BLaER1 treated with 17β-estradiol and CSF1 and Interleukin-3, amounts not matched to agents 10 nM and 100 nM (cell line): ENCODE data around the gene DHX9.

Experiments
- H3K27ac ChIP-seq, 11 experiments: shearing (Covaris generic); formaldehyde crosslinking; 2 replicates each; pipeline ENCODE4 v1.8.1; 2022
- H3K27me3 ChIP-seq, 11 experiments: shearing (Covaris generic); formaldehyde crosslinking; 2 replicates each; pipeline ENCODE4 v1.8.1; 2022
- H3K36me3 ChIP-seq, 11 experiments: shearing (Covaris generic); formaldehyde crosslinking; 2 replicates each; pipeline ENCODE4 v1.8.1; 2022
- H3K4me1 ChIP-seq, 10 experiments: shearing (Covaris generic); formaldehyde crosslinking; 2 replicates each; pipeline ENCODE4 v1.8.1; 2022
- H3K4me2 ChIP-seq, 11 experiments: shearing (Covaris generic); formaldehyde crosslinking; 2 replicates each; pipeline ENCODE4 v1.8.1; 2022
- H3K4me3 ChIP-seq, 10 experiments: shearing (Covaris generic); formaldehyde crosslinking; 2 replicates each; pipeline ENCODE4 v1.8.1; 2022
- H3K9ac ChIP-seq, 11 experiments: shearing (Covaris generic); formaldehyde crosslinking; 2 replicates each; pipeline ENCODE4 v1.8.1; 2022
- H3K9me3 ChIP-seq, 11 experiments: shearing (Covaris generic); formaldehyde crosslinking; replicated peaks in 1 of 11; 2 replicates each; pipeline ENCODE4 v1.8.1; 2022
- H4K20me1 ChIP-seq, 11 experiments: shearing (Covaris generic); formaldehyde crosslinking; 2 replicates each; pipeline ENCODE4 v1.8.1; 2022
- Cebpa-rat ChIP-seq, 11 experiments: shearing (Covaris generic); IDR thresholded peaks; 2 replicates each; pipeline ENCODE4 v1.8.1; 2022

The DHX9 gene

DNA sequence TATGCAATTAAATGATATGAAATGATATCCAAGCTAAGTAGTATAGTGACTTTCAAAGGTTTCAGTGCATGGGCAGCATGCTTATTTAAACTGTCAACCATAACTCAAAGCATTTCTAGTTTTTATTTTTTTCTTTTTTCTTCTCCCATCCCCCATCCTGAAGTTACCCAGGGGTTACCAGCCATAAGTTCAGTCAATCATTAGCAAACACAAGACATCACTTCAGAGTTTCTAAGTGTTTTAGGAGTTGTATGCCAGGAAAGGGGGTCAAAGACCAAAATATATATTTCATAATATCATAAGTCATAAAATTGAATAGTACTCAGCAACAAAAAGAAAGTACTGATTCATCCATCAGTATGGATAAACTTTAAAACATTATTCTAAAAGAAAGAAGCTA lies 28.7 kb downstream of the DHX9 start:
- H3K9ac ChIP-seq = no peak overlapping the region
- H3K9me3 ChIP-seq = no peaks in the 10 kb centered on the region
- H4K20me1 ChIP-seq = peaks cover 40 to 95% (median 79%) of the 10 kb centered on the region in 11 experiments; a peak in 20 of 22 replicates
- H3K27me3 ChIP-seq = no peaks in the 10 kb centered on the region
- no peak overlapping the region for H3K4me2 ChIP-seq
- peaks cover 98 to 100% (median 100%) of the 10 kb centered on the region in 11 experiments for H3K36me3 ChIP-seq
- no peak overlapping the region for H3K4me3 ChIP-seq
- no peak overlapping the region for H3K27ac ChIP-seq
- no peak for TF ChIP-seq Cebpa-rat (IDR thresholded peaks at IDR 0.05)
- no peaks in the 10 kb centered on the region for H3K4me1 ChIP-seq

DNA sequence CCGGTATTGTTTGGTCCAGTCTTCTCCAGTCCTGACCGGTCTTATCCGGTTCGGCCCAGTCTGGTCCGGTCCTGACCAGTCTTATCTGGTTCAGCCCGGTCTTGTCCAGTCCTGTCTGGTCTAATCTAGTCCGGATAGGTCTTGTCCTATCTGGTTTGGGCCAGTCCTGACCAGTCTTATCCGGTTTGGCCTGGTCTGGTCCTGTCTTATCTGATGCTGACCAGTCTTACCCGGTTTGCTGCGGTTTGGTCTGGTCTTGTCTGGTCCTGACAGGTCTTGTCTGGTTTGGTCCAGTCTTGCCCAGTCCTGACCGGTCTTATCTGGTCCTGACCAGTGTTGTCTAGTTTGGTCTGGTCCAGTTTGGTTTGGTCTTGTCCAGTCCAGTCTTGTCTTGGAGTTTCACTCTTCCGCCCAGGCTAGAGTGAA lies 30.1 kb downstream of the DHX9 start:
- no peaks in the 10 kb centered on the region for H3K4me1 ChIP-seq

DNA sequence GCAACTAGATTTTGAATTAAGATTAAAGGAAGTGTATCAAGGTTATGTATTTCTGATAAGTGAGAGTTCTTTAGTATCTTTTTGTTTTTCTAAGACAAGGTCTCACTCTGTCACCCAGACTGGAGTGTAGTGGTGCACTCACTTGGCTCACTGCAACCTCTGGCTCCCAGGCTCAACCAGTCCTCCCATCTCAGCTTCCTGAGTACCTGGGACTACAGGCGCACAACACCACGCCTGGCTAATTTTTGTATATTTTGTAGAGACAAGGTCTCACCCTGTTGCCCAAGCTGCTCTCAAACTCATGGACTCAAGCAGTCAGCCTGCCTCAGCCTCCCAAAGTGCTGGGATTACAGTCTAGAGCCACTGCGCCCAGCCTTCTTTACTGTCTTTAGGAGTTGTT lies 33.7 kb downstream of the DHX9 start:
- no peak overlapping the region for H3K4me2 ChIP-seq
- H3K27ac ChIP-seq = no peak overlapping the region
- peaks cover 99 to 100% (median 100%) of the 10 kb centered on the region in 11 experiments for H3K36me3 ChIP-seq

More for the DNA sequence above, 30.1 kb downstream of the DHX9 start:
- H3K9ac ChIP-seq = no peak overlapping the region
- H3K36me3 ChIP-seq = peaks cover 98 to 100% (median 100%) of the 10 kb centered on the region in 11 experiments
- peak overlapping the region in 6 of 11 experiments; percentile 11 to 48 (median 34); a peak in 8 of 22 replicates for H3K27ac ChIP-seq
- no peak overlapping the region for H3K4me2 ChIP-seq
- H4K20me1 ChIP-seq = peaks cover 34 to 95% (median 79%) of the 10 kb centered on the region in 11 experiments; a peak in 20 of 22 replicates
- no peaks in the 10 kb centered on the region for H3K9me3 ChIP-seq
- no peak for TF ChIP-seq Cebpa-rat (IDR thresholded peaks at IDR 0.05)
- no peak overlapping the region for H3K4me3 ChIP-seq
- H3K27me3 ChIP-seq = no peaks in the 10 kb centered on the region

DNA sequence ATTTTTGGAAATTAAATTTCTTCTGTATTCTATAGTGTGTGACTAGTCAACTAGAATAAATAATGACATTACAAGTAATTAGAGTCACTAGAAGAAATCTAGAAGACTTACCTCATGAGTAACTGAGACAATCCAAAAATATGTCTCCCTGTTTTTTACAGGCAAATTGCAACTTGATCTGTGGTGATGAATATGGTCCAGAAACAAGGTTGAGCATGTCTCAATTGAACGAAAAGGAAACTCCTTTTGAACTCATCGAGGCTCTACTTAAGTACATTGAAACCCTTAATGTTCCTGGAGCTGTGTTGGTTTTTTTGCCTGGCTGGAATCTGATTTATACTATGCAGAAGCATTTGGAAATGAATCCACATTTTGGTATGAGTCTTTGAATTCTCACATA lies 36.7 kb downstream of the DHX9 start:
- H3K4me3 ChIP-seq = no peak overlapping the region
- no peaks in the 10 kb centered on the region for H3K4me1 ChIP-seq
- no peak for TF ChIP-seq Cebpa-rat (IDR thresholded peaks at IDR 0.05)
- H3K4me2 ChIP-seq = no peak overlapping the region
- no peak overlapping the region for H3K27ac ChIP-seq
- H3K27me3 ChIP-seq = no peaks in the 10 kb centered on the region
- H3K9ac ChIP-seq = no peak overlapping the region
- H3K9me3 ChIP-seq = no peaks in the 10 kb centered on the region
- H3K36me3 ChIP-seq = peaks cover 99 to 100% (median 100%) of the 10 kb centered on the region in 11 experiments
- peaks cover 26 to 91% (median 80%) of the 10 kb centered on the region in 11 experiments; a peak in 21 of 22 replicates for H4K20me1 ChIP-seq

More for the DNA sequence above, 33.7 kb downstream of the DHX9 start:
- Histone ChIP-seq H3K9me3 (no peaks in the 10 kb centered on the region), H3K4me3 (no peak overlapping the region), H3K4me1 (no peaks in the 10 kb centered on the region), H3K9ac (no peak overlapping the region), H3K27me3 (no peaks in the 10 kb centered on the region), H4K20me1 (peaks cover 21 to 87% (median 78%) of the 10 kb centered on the region in 11 experiments; a peak in 20 of 22 replicates)
- no peak for TF ChIP-seq Cebpa-rat (IDR thresholded peaks at IDR 0.05)

DNA sequence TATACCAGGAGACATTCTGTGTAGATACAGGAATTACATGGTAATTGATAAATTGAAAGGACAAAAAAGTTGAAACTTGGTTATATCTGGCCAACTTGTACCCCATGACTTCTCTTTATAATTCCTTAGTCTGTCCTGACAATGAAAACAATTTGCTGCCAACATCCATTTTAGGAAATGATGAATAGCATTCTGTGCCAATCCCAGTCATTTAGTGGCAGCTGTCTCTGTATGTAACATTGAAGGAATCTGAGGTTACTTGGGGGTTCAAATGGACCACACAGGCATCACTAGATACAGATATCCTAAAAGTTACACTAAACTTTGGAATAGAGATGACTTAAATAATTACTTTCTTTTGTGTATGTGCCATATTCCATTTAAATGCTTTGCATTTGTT lies 38.2 kb downstream of the DHX9 start:
- Histone ChIP-seq H3K9ac (no peak overlapping the region), H3K4me1 (no peaks in the 10 kb centered on the region), H3K4me3 (no peak overlapping the region), H4K20me1 (peaks cover 22 to 88% (median 73%) of the 10 kb centered on the region in 11 experiments; a peak in 20 of 22 replicates), H3K4me2 (no peak overlapping the region), H3K27me3 (no peaks in the 10 kb centered on the region), H3K9me3 (no peaks in the 10 kb centered on the region), H3K36me3 (peaks cover 100% of the 10 kb centered on the region in 11 experiments), H3K27ac (no peak overlapping the region)
- no peak for TF ChIP-seq Cebpa-rat (IDR thresholded peaks at IDR 0.05)

DNA sequence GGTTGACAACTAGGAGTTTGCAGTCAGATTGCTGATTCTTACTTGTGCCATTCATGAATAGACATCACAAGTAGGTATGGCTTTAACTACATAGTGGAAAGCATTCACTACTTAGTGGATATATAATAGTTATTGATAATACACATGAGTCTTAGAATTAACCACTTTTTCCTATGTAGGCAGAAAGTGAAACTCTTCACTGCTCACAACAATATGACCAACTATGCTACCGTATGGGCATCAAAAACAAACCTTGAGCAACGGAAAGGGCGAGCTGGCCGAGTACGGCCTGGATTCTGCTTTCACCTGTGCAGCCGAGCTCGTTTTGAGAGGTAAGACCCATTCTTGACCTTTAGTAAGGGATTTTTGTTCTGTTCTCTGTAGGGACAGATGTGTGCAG lies 38.7 kb downstream of the DHX9 start:
- Histone ChIP-seq H4K20me1 (peaks cover 19 to 85% (median 74%) of the 10 kb centered on the region in 11 experiments; a peak in 20 of 22 replicates), H3K4me1 (no peaks in the 10 kb centered on the region), H3K9ac (no peak overlapping the region), H3K4me2 (no peak overlapping the region), H3K27me3 (no peaks in the 10 kb centered on the region), H3K9me3 (no peaks in the 10 kb centered on the region), H3K4me3 (no peak overlapping the region), H3K27ac (no peak overlapping the region), H3K36me3 (peaks cover 100% of the 10 kb centered on the region in 11 experiments)
- TF ChIP-seq Cebpa-rat (IDR thresholded peaks at IDR 0.05) = no peak

DNA sequence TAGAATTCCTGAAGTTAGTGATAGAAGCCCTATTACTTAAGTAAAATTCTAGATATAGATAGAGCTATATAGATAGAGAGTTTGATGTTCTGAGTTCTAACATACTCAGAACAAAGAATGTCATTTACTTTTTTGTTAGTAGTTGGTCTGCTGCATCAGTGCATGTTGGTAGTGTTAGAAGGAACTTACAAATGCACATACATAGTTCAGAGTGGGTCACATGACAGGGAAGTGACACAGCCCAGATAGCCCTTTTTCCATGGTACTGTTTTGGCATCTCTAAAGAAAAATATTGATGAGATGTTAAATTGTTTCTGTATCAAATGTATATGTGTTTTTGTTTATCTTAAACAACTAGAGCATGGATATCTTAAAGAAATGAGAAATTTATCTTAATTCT lies 45.7 kb downstream of the DHX9 start:
- TF ChIP-seq Cebpa-rat (IDR thresholded peaks at IDR 0.05) = no peak
- Histone ChIP-seq H3K27ac (no peak overlapping the region), H3K4me2 (no peak overlapping the region)

DNA sequence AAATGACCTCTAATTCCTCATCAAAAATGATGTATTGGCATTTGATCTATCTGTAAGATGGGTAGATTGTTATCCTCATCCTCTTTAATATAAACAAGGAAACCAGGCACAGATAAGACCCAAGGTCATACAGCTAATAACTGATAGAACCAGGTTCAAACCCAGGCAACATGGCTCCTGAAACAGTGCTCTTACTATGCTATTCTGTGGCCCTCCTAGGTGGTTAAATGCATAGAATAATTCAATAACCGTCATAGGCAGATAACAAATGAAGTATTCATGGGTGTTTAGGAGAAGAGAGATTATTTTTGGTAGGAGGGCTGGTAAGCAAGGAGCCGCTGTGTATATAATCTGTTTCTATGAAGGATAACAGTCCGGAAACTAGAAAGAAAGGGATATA lies 46.4 kb downstream of the DHX9 start:
- H3K27ac ChIP-seq = no peak overlapping the region
- H4K20me1 ChIP-seq = peaks cover 14 to 86% (median 51%) of the 10 kb centered on the region in 11 experiments; a peak in 21 of 22 replicates
- no peaks in the 10 kb centered on the region for H3K27me3 ChIP-seq
- H3K36me3 ChIP-seq = peaks cover 87 to 100% (median 93%) of the 10 kb centered on the region in 11 experiments
- no peak overlapping the region for H3K9ac ChIP-seq
- no peaks in the 10 kb centered on the region for H3K9me3 ChIP-seq
- H3K4me2 ChIP-seq = no peak overlapping the region
- peaks cover 7 to 17% (median 12%) of the 10 kb centered on the region in 10 experiments; a peak in 18 of 20 replicates for H3K4me1 ChIP-seq
- H3K4me3 ChIP-seq = no peak overlapping the region
- no peak for TF ChIP-seq Cebpa-rat (IDR thresholded peaks at IDR 0.05)

More for the DNA sequence above, 45.7 kb downstream of the DHX9 start:
- Histone ChIP-seq H4K20me1 (peaks cover 19 to 93% (median 55%) of the 10 kb centered on the region in 11 experiments; a peak in 21 of 22 replicates), H3K4me1 (peaks cover 5 to 13% (median 7%) of the 10 kb centered on the region in 10 experiments; a peak in 18 of 20 replicates), H3K9ac (no peak overlapping the region), H3K27me3 (no peaks in the 10 kb centered on the region), H3K9me3 (no peaks in the 10 kb centered on the region), H3K4me3 (no peak overlapping the region), H3K36me3 (peaks cover 94 to 100% (median 100%) of the 10 kb centered on the region in 11 experiments)

DNA sequence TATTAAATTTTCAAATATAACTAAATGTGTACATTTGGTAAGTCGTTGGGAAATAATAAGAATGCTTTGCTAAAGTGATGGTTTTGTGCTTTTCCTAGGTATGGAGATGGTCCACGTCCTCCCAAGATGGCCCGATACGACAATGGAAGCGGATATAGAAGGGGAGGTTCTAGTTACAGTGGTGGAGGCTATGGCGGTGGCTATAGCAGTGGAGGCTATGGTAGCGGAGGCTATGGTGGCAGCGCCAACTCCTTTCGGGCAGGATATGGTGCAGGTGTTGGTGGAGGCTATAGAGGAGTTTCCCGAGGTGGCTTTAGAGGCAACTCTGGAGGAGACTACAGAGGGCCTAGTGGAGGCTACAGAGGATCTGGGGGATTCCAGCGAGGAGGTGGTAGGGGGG lies 47.8 kb downstream of the DHX9 start:
- no peak overlapping the region for H3K4me2 ChIP-seq
- no peaks in the 10 kb centered on the region for H3K9me3 ChIP-seq
- peaks cover 7 to 17% (median 12%) of the 10 kb centered on the region in 10 experiments; a peak in 18 of 20 replicates for H3K4me1 ChIP-seq
- TF ChIP-seq Cebpa-rat (IDR thresholded peaks at IDR 0.05) = no peak
- peaks cover 11 to 76% (median 50%) of the 10 kb centered on the region in 11 experiments; a peak in 21 of 22 replicates for H4K20me1 ChIP-seq
- no peak overlapping the region for H3K27ac ChIP-seq
- H3K4me3 ChIP-seq = no peak overlapping the region
- H3K36me3 ChIP-seq = peaks cover 75 to 94% (median 87%) of the 10 kb centered on the region in 11 experiments
- no peak overlapping the region for H3K9ac ChIP-seq
- no peaks in the 10 kb centered on the region for H3K27me3 ChIP-seq
